Choroid plexus epithelial cell (primary cell): ENCODE measurements around the gene ZDHHC14.

Source experiments
- DNase-seq: peaks from one replicate; pipeline ENCODE4 v3.0.0-alpha.2; 2010; ENCODE audit warnings: low read depth
- H3K4me3 ChIP-seq: 2 replicates; pipeline ENCODE4 v1.5.1; 2011; ENCODE audit warnings: low read depth, mild to moderate bottlenecking, control low read depth, low read length, moderate library complexity
- CTCF ChIP-seq: conservative IDR thresholded peaks from 2 replicates; pipeline ENCODE4 v1.5.1; 2011; ENCODE audit warnings: low read depth, mild to moderate bottlenecking, control low read depth, inconsistent platforms, low read length, moderate library complexity

Gene ZDHHC14

GRCh38 chr6:157538168-157538567 lies 157.2 kb downstream of the ZDHHC14 start:
- no peak overlapping the region for H3K4me3 ChIP-seq
- no peak for TF ChIP-seq CTCF
- DNase-seq: no peak

- no peak overlapping the region for H3K4me3 ChIP-seq
- DNase-seq: no peak
- TF ChIP-seq CTCF: no peak
Observed at GRCh38 chr6:157538698-157539097, 157.7 kb downstream of the ZDHHC14 start.

- TF ChIP-seq CTCF: no peak
- H3K4me3 ChIP-seq: no peak overlapping the region
- no peak for DNase-seq
Observed at GRCh38 chr6:157539421-157539822, 158.4 kb downstream of the ZDHHC14 start.

GRCh38 chr6:157539900-157540752 lies 159.1 kb downstream of the ZDHHC14 start:
- no peak for TF ChIP-seq CTCF
- DNase-seq: no peak
- H3K4me3 ChIP-seq: no peak overlapping the region

GRCh38 chr6:157541618-157542413 lies 160.8 kb downstream of the ZDHHC14 start:
- H3K4me3 ChIP-seq: no peak overlapping the region
- DNase-seq: peak; percentile 9
- TF ChIP-seq CTCF: no peak

GRCh38 chr6:157542414-157543160 lies 161.6 kb downstream of the ZDHHC14 start:
- no peak for TF ChIP-seq CTCF
- H3K4me3 ChIP-seq: no peak overlapping the region
- no peak for DNase-seq
